K562 (cell line): ENCODE data around the gene PSMB2. TPM values are rescaled to one million over a fixed set of nuclear protein-coding genes. Genes with fewer than 3 reads are reported as not detected.

Experiments
- ATAC-seq: fragments of 200-7000 bp; cut with Tn5 transposase; 3 replicates; pipeline ENCODE4 v1.9.1; 2020; ENCODE audit warnings: moderate library complexity
- BruUV-seq: library from RNA; stranded (reverse); fragments of 400-500 nt; replicated peaks from 2 replicates; lab custom pipeline; 2021; lab: Mats Ljungman, UMichigan
- CTCF ChIA-PET: fragments of 300-600 bp; formaldehyde crosslinking; extraction: SDS; loops from one replicate; lab custom pipeline; 2021; ENCODE audit warnings: low intra/inter-chr PET ratio; lab: Yijun Ruan, JAX
- POLR2A ChIA-PET: fragments of 300-600, 350-650 bp; sonication (Branson Sonifier 250); formaldehyde crosslinking; extraction: SDS; loops from one replicate; lab custom pipeline; 2021; ENCODE audit warnings: antibody characterized with exemption, inconsistent platforms; lab: Yijun Ruan, JAX
- DNase-seq, 4 experiments: peaks; one replicate each; pipeline versions ENCODE4 v3.0.0 to v3.0.0-alpha.2; 2011 to 2018; ENCODE audit warnings: low spot score in 3 of 4, mixed read lengths in 3 of 4; ENCODE audit errors: extremely low read depth in 1 of 4
- FAIRE-seq: peaks from 2 replicates; lab custom pipeline; 2011; peaks lifted over from hg19 to GRCh38; lab: Jason Lieb, UNC
- H2AFZ ChIP-seq: 2 replicates; pipeline ENCODE4 v1.6.0; 2011; ENCODE audit warnings: low read depth, low read length, control low read depth, inconsistent platforms
- H3K27ac ChIP-seq: fragments of 200-600 bp; 3 replicates; pipeline ENCODE4 v1.8.0; 2011; ENCODE audit warnings: low read depth, mild to moderate bottlenecking, control low read depth, inconsistent platforms, low read length, moderate library complexity, mixed read lengths; ENCODE audit errors: extremely low read depth
- H3K27me3 ChIP-seq, 2 experiments: fragments of 300-600 bp in 1 of 2; 2 replicates in 1 of 2; 3 replicates in 1 of 2; pipeline versions ENCODE4 v1.6.0 to v1.8.0; 2011; ENCODE audit warnings: inconsistent platforms in 2 of 2, low read length in 2 of 2, mild to moderate bottlenecking in 1 of 2, mixed read lengths in 1 of 2, moderate library complexity in 1 of 2; ENCODE audit not compliant: control insufficient read depth in 2 of 2, insufficient read depth in 2 of 2
- H3K36me3 ChIP-seq: fragments of 300-600 bp; 3 replicates; pipeline ENCODE4 v1.8.0; 2011; ENCODE audit warnings: mild to moderate bottlenecking, low read length, inconsistent platforms; ENCODE audit not compliant: control insufficient read depth, insufficient read depth
- H3K4me1 ChIP-seq, 2 experiments: fragments of 200-600 bp in 1 of 2; replicated peaks in 1 of 2; 2 replicates in 1 of 2; 3 replicates in 1 of 2; pipeline versions ENCODE4 v1.5.1 to v1.8.0; 2011; ENCODE audit warnings: inconsistent platforms in 2 of 2, low read length in 2 of 2, mild to moderate bottlenecking in 1 of 2, mixed read lengths in 1 of 2, moderate library complexity in 1 of 2; ENCODE audit not compliant: control insufficient read depth in 2 of 2, insufficient read depth in 2 of 2
- H3K4me2 ChIP-seq: 2 replicates; pipeline ENCODE4 v1.6.1; 2011; ENCODE audit warnings: low read length, control low read depth, inconsistent platforms, mixed read lengths; ENCODE audit not compliant: insufficient read depth
- H3K4me3 ChIP-seq: fragments of 200-600 bp; sonication (generic), shearing (Covaris generic); 2 replicates; pipeline ENCODE4 v1.5.1; 2016; ENCODE audit warnings: control low read depth, inconsistent platforms
- H3K79me2 ChIP-seq: fragments of 200-600 bp; 3 replicates; pipeline ENCODE4 v1.8.0; 2011; ENCODE audit warnings: low read length, inconsistent platforms; ENCODE audit not compliant: control insufficient read depth, insufficient read depth
- H3K9ac ChIP-seq, 2 experiments: 2 replicates each; pipeline versions ENCODE4 v1.6.0 to v1.6.1; 2011; ENCODE audit warnings: low read depth in 2 of 2, low read length in 2 of 2, control low read depth in 1 of 2, inconsistent platforms in 1 of 2, mild to moderate bottlenecking in 1 of 2, mixed read lengths in 1 of 2; ENCODE audit not compliant: insufficient read depth in 1 of 2
- H3K9me1 ChIP-seq: one replicate; pipeline ENCODE4 v1.6.0; 2011; ENCODE audit warnings: inconsistent platforms, mild to moderate bottlenecking, low read length, moderate library complexity; ENCODE audit not compliant: control insufficient read depth, insufficient read depth
- H3K9me3 ChIP-seq: replicated peaks from 2 replicates; pipeline ENCODE4 v1.5.1; 2011; ENCODE audit warnings: low read depth, low read length, inconsistent platforms; ENCODE audit not compliant: control insufficient read depth, insufficient read depth
- H4K20me1 ChIP-seq: replicated peaks from 2 replicates; pipeline ENCODE4 v1.6.1; 2011; ENCODE audit warnings: low read length, inconsistent platforms, mixed read lengths; ENCODE audit not compliant: control insufficient read depth, insufficient read depth
- ARID1B ChIP-seq: fragments of 450-650 bp; IDR thresholded peaks from 2 replicates; pipeline ENCODE4 v1.6.1; 2016; ENCODE audit warnings: antibody characterized with exemption, mild to moderate bottlenecking, inconsistent platforms
- E4F1 ChIP-seq: fragments of 250-450 bp; sonication (Bioruptor Pico); IDR thresholded peaks from 2 replicates; pipeline ENCODE4 v1.5.0; 2021; ENCODE audit warnings: mild to moderate bottlenecking, borderline replicate concordance
- ELF4 ChIP-seq: fragments of 450-650 bp; formaldehyde crosslinking; IDR thresholded peaks from 2 replicates; pipeline ENCODE4 v1.4.0; 2022; ENCODE audit warnings: missing genetic modification characterization
- FOXA3 ChIP-seq, 2 experiments: fragments of 450-650 bp in 1 of 2; sonication (generic) in 1 of 2; formaldehyde crosslinking; IDR thresholded peaks in 1 of 2; conservative IDR thresholded peaks in 1 of 2; 2 replicates each; pipeline versions ENCODE4 v1.4.0 to v1.8.0; 2020 to 2022; ENCODE audit warnings: mild to moderate bottlenecking in 2 of 2, missing genetic modification reagents in 1 of 2
- HDAC2 ChIP-seq: fragments of 450-650 bp; IDR thresholded peaks from 2 replicates; pipeline ENCODE4 v1.6.1; 2016; ENCODE audit warnings: mild to moderate bottlenecking
- MYNN ChIP-seq, 2 experiments: sonication (generic); formaldehyde crosslinking in 1 of 2; IDR thresholded peaks; 2 replicates each; pipeline versions ENCODE4 v1.5.0 to v1.6.1; 2016 to 2020; ENCODE audit warnings: antibody characterized with exemption in 1 of 2, missing genetic modification reagents in 1 of 2
- SPI1 ChIP-seq: IDR thresholded peaks from 2 replicates; pipeline ENCODE4 v1.6.1; 2011; ENCODE audit warnings: low read depth, low read length, control low read depth, borderline replicate concordance
- ZBTB43 ChIP-seq: sonication (generic); formaldehyde crosslinking; IDR thresholded peaks from 2 replicates; pipeline ENCODE4 v1.8.0; 2023; ENCODE audit warnings: mild to moderate bottlenecking, missing genetic modification reagents
- ZKSCAN8 ChIP-seq: fragments of 200-800 bp; sonication (Bioruptor generic); IDR thresholded peaks from 2 replicates; pipeline ENCODE4 v1.6.1; 2016; ENCODE audit warnings: missing genetic modification characterization, missing compliant biosample characterization
- WGBS: fragments of 100-300 bp; shearing (Covaris generic); methylation state at CpG from one replicate; pipeline ENCODE4 v1.1.6; 2016; ENCODE audit warnings: low coverage, mixed read lengths; ENCODE audit not compliant: insufficient coverage; ENCODE audit errors: missing lambda C conversion rate; 5-methylcytosine and 5-hydroxymethylcytosine counted together
- in situ Hi-C: fragments of 300-500 bp; cut with MboI; formaldehyde crosslinking; loops from 4 replicates; pipeline ENCODE4 v1.15.0; 2018; ENCODE audit warnings: inconsistent platforms, mixed read lengths
- intact Hi-C: fragments of 100-400 bp; cut with micrococcal nuclease; formaldehyde crosslinking; loops from 2 replicates; pipeline ENCODE4 v1.14.2; 2022
- polyA plus RNA-seq, 8 experiments: library from polyadenylated mRNA; depleted of rRNA in 4 of 8; stranded (reverse) in 5 of 8; unstranded in 3 of 8; fragments of >200 nt; fragmentation: Nextera tagmentation in 2 of 8; fragmentation: Illumina TruSeq in 1 of 8; extraction: Ambion mirVana in 2 of 8; extraction: Trizol in 1 of 8; gene quantifications; 2 replicates each; pipeline versions ENCODE4 v1.2.1 to v1.2.3, GENCODE V29; 2011 to 2014; ENCODE audit warnings: inconsistent platforms in 1 of 8, missing spikeins in 1 of 8
- total RNA-seq, 7 experiments: library from RNA; depleted of rRNA in 6 of 7; stranded (reverse); fragments of >200 nt in 6 of 7; fragmentation: Illumina TruSeq in 2 of 7; extraction: Trizol in 2 of 7; gene quantifications; 2 replicates each; pipeline versions ENCODE4 v1.2.1 to v1.2.3, GENCODE V29; 2011 to 2021; ENCODE audit warnings: low replicate concordance in 1 of 7
- TF ChIP-seq, protein P1 (sequence below): fragments of 200-800 bp; sonication (Bioruptor generic); IDR thresholded peaks from 2 replicates; pipeline ENCODE4 v1.6.1; 2017; ENCODE audit warnings: missing genetic modification characterization, missing compliant biosample characterization

Gene PSMB2
- total and polyA plus RNA-seq, 9 of the 15 experiments (the other 6 are each of a cell fraction or from before 2014, with no cell fraction given): 71.7 to 543 (median 165) TPM

DNA sequence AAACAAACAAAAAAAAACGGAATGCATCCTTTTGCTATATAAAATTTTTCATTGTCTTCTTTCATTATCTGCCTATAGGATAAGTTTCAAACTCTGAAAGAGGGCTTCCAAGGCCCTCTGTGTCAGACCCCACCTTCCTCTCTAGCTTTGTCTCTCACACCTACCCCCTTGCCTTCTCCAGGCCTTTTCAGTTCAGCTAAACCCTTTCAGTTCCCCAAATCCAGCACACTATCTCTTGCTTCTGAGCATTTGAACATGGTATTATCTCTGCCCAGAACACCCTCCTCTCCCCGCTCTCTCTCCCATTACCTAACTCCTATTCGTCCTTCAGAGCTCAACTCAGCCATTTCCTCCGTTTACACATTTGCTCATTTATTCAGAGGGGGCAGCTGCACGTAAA, 41.7 kb upstream of the PSMB2 start:
- Histone ChIP-seq H3K4me2 (no peak overlapping the region), H3K36me3 (no peaks in the 10 kb centered on the region), H3K9me3 (no peaks in the 10 kb centered on the region), H3K79me2 (no peaks in the 10 kb centered on the region), H2AFZ (peak overlapping the region; percentile 48; the same call in 1 of the 2 replicates), H3K27ac (no peak overlapping the region), H4K20me1 (0 out of 2 replicates have a peak, but pooled peaks cover 3% of the 10 kb centered on the region), H3K4me3 (no peak overlapping the region), H3K9me1 (no peaks in the 10 kb centered on the region), H3K4me1 (peaks cover 0 to 6% of the 10 kb centered on the region in 2 experiments; a peak in 1 of 5 replicates), H3K27me3 (peaks cover 23 to 39% of the 10 kb centered on the region in 2 experiments), H3K9ac (no peak overlapping the region)
- POLR2A ChIA-PET: interaction anchor here (0.6 to 1.4 kb wide), 4 partner anchors 9 to 33 kb away, joined by 3 to 4 read pairs (median 3); no protein-coding TSS in a partner anchor
- DNase-seq (no peak), FAIRE-seq (no peak), ATAC-seq (0 out of 3 replicates have a peak, but pooled peaks have one; percentile 25)
- intact Hi-C loops (no loop called here), in situ Hi-C loops (no loop called here)
- CTCF ChIA-PET: no interaction called here
- no TSS peak for BruUV-seq
- TF ChIP-seq MYNN (IDR thresholded peaks at IDR 0.05): no peak
- no peak for TF ChIP-seq MYNN (CRISPR knock-in tag; IDR thresholded peaks at IDR 0.05)
- TF ChIP-seq, protein P1, sequence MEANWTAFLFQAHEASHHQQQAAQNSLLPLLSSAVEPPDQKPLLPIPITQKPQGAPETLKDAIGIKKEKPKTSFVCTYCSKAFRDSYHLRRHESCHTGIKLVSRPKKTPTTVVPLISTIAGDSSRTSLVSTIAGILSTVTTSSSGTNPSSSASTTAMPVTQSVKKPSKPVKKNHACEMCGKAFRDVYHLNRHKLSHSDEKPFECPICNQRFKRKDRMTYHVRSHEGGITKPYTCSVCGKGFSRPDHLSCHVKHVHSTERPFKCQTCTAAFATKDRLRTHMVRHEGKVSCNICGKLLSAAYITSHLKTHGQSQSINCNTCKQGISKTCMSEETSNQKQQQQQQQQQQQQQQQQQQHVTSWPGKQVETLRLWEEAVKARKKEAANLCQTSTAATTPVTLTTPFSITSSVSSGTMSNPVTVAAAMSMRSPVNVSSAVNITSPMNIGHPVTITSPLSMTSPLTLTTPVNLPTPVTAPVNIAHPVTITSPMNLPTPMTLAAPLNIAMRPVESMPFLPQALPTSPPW: 0 out of 2 replicates have a peak, but pooled peaks have one; percentile 12
- TF ChIP-seq ELF4 (CRISPR knock-in tag): 0 out of 2 replicates have a peak, but pooled peaks have one; percentile 42
- TF ChIP-seq E4F1 (CRISPR knock-in tag): no peak
- TF ChIP-seq FOXA3 (CRISPR knock-in tag; conservative IDR thresholded peaks at IDR 0.05 in 1 of 2, IDR thresholded peaks at IDR 0.05 in 1 of 2): no peak
- peak; percentile 46; the same call in 1 of the 2 replicates for TF ChIP-seq SPI1
- no peak for TF ChIP-seq ZKSCAN8 (CRISPR knock-in tag)
- TF ChIP-seq HDAC2: no peak
- 0 out of 2 replicates have a peak, but pooled peaks have one; percentile 11 for TF ChIP-seq ARID1B
- no peak for TF ChIP-seq ZBTB43 (CRISPR knock-in tag)
- 3% methylated on average over 5 of the region's 5 CpGs for WGBS
